Caco-2 (cell line): ENCODE measurements around the gene SH2D6. TPM values are rescaled to one million over a fixed set of nuclear protein-coding genes. Genes with fewer than 3 reads are reported as not detected.
"Not testable (repeated sequence)": the region's sequence is repeated elsewhere in the genome, so short reads cannot be mapped to it uniquely, and the experiment has no call there.

Experiments used
- BruUV-seq: library from RNA; stranded (reverse); fragments of 400-500 nt; replicated peaks from 2 replicates; lab custom pipeline; 2021; lab: Mats Ljungman, UMichigan
- CTCF ChIA-PET: fragments of 300-600 bp; sonication (Branson Sonifier 250); formaldehyde crosslinking; loops from one replicate; lab custom pipeline; 2022; ENCODE audit warnings: antibody characterized with exemption; lab: Charles Lee
- POLR2A ChIA-PET: fragments of 300-600 bp; sonication (Branson Sonifier 250); formaldehyde crosslinking; loops from one replicate; lab custom pipeline; 2022; ENCODE audit warnings: antibody characterized with exemption; lab: Charles Lee
- DNase-seq, 2 experiments: peaks; one replicate each; pipeline versions ENCODE4 v3.0.0 to v3.0.0-alpha.2; 2020 to 2022
- H3K27me3 ChIP-seq: replicated peaks from 2 replicates; pipeline ENCODE4 v1.6.0; 2011; ENCODE audit warnings: low read length; ENCODE audit not compliant: control insufficient read depth, insufficient read depth
- H3K36me3 ChIP-seq: 2 replicates; pipeline ENCODE4 v1.5.1; 2011; ENCODE audit warnings: low read length; ENCODE audit not compliant: control insufficient read depth, insufficient read depth
- H3K4me1 ChIP-seq: fragments of 250-450 bp; sonication (Bioruptor Pico); 2 replicates; pipeline ENCODE4 v1.5.1; 2020; ENCODE audit warnings: mild to moderate bottlenecking
- H3K4me3 ChIP-seq: 2 replicates; pipeline ENCODE4 v1.5.1; 2011; ENCODE audit warnings: low read depth, mild to moderate bottlenecking, control low read depth, low read length
- H3K9me3 ChIP-seq: fragments of 250-450 bp; sonication (Bioruptor Pico); 2 replicates; pipeline ENCODE4 v1.5.1; 2020; ENCODE audit warnings: mild to moderate bottlenecking, moderate library complexity
- H3K27ac Mint-ChIP-seq: one replicate; pipeline ENCODE4 v1.8.0; 2022; ENCODE audit warnings: mixed read lengths; ENCODE audit not compliant: unreplicated experiment
- H3K27me3 Mint-ChIP-seq: one replicate; pipeline ENCODE4 v1.8.0; 2022; ENCODE audit warnings: mixed read lengths; ENCODE audit not compliant: insufficient read depth, unreplicated experiment
- H3K36me3 Mint-ChIP-seq: one replicate; pipeline ENCODE4 v1.8.0; 2022; ENCODE audit warnings: mild to moderate bottlenecking, mixed read lengths; ENCODE audit not compliant: insufficient read depth, unreplicated experiment
- H3K4me1 Mint-ChIP-seq: one replicate; pipeline ENCODE4 v1.8.0; 2022; ENCODE audit warnings: low read depth, mixed read lengths; ENCODE audit not compliant: unreplicated experiment
- H3K4me3 Mint-ChIP-seq: one replicate; pipeline ENCODE4 v1.8.0; 2022; ENCODE audit warnings: mild to moderate bottlenecking, moderate library complexity, mixed read lengths; ENCODE audit not compliant: unreplicated experiment
- H3K9me3 Mint-ChIP-seq: one replicate; pipeline ENCODE4 v1.8.0; 2022; ENCODE audit warnings: mixed read lengths; ENCODE audit not compliant: unreplicated experiment
- CTCF ChIP-seq, 2 experiments: fragments of 200-600 bp in 1 of 2; IDR thresholded peaks; 1 replicate in 1 of 2; 2 replicates in 1 of 2; pipeline versions ENCODE4 v1.5.1 to v1.8.0; 2011 to 2022; ENCODE audit warnings: antibody characterized with exemption in 1 of 2, control low read depth in 1 of 2, inconsistent platforms in 1 of 2, low read depth in 1 of 2, low read length in 1 of 2, mild to moderate bottlenecking in 1 of 2, moderate library complexity in 1 of 2; ENCODE audit not compliant: insufficient read depth in 1 of 2, severe bottlenecking in 1 of 2, unreplicated experiment in 1 of 2
- intact Hi-C: fragments of 100-400 bp; cut with micrococcal nuclease; formaldehyde crosslinking; loops from one replicate; pipeline ENCODE4 v1.10.0; 2022; ENCODE audit not compliant: unreplicated experiment
- total RNA-seq: library from RNA; stranded (reverse); gene quantifications from 2 replicates; pipeline ENCODE4 v1.2.3, GENCODE V29; 2022

SH2D6 gene
- total RNA-seq, 1 experiment from 2014 or later: 0.88 TPM

GRCh38 chr2:85438201-85439024 lies 19.9 kb downstream of the SH2D6 start:
- Histone ChIP-seq H3K4me1 (peaks cover 18% of the 10 kb centered on the region), H3K4me3 (peak overlapping the region; percentile 40), H3K9me3 (no peaks in the 10 kb centered on the region), H3K27me3 (no peaks in the 10 kb centered on the region), H3K36me3 (no peaks in the 10 kb centered on the region)
- no TSS peak for BruUV-seq
- Mint-ChIP-seq H3K4me1 (peaks cover 6% of the 10 kb centered on the region), H3K27ac (no peak overlapping the region), H3K27me3 (no peaks in the 10 kb centered on the region), H3K4me3 (peak overlapping the region; percentile 73), H3K36me3 (no peaks in the 10 kb centered on the region), H3K9me3 (no peaks in the 10 kb centered on the region)
- POLR2A ChIA-PET: interaction anchor here (0.5 to 1.5 kb wide), 3 partner anchors 17 to 478 kb away, joined by 4 to 5 read pairs (median 4); no protein-coding TSS in a partner anchor
- TF ChIP-seq CTCF (IDR thresholded peaks at IDR 0.05; ENCODE audit: insufficient read depth in 1 of 2, low read depth in 1 of 2, low read length in 1 of 2, severe bottlenecking in 1 of 2, unreplicated experiment in 1 of 2): no peak
- CTCF ChIA-PET: interaction anchor here (1.0 kb wide), 2 partner anchors 114 kb away, joined by 3 to 4 read pairs; no protein-coding TSS in a partner anchor
- no peak for DNase-seq
- intact Hi-C loops: loop anchor here (1.0 kb wide), 1 partner anchor 17 kb away; no protein-coding TSS in a partner anchor

GRCh38 chr2:85439025-85439472 lies 20.5 kb downstream of the SH2D6 start:
- H3K9me3 Mint-ChIP-seq: no peaks in the 10 kb centered on the region
- BruUV-seq: no TSS peak
- H3K9me3 ChIP-seq: no peaks in the 10 kb centered on the region
- no peaks in the 10 kb centered on the region for H3K36me3 ChIP-seq
- no peak for DNase-seq
- intact Hi-C loops: no loop called here
- H3K4me3 ChIP-seq: no peak overlapping the region
- ChIA-PET CTCF (interaction anchor here (1.0 kb wide), 1 partner anchor 113 kb away, joined by 3 read pairs; no protein-coding TSS in a partner anchor), POLR2A (interaction anchor here (1.5 kb wide), 1 partner anchor 17 kb away, joined by 4 read pairs; no protein-coding TSS in a partner anchor)
- H3K27ac Mint-ChIP-seq: no peak overlapping the region
- TF ChIP-seq CTCF (IDR thresholded peaks at IDR 0.05; ENCODE audit: insufficient read depth in 1 of 2, low read depth in 1 of 2, low read length in 1 of 2, severe bottlenecking in 1 of 2, unreplicated experiment in 1 of 2): no peak
- peaks cover 6% of the 10 kb centered on the region for H3K4me1 Mint-ChIP-seq
- no peaks in the 10 kb centered on the region for H3K36me3 Mint-ChIP-seq
- H3K4me1 ChIP-seq: peaks cover 18% of the 10 kb centered on the region
- H3K27me3 Mint-ChIP-seq: no peaks in the 10 kb centered on the region
- no peak overlapping the region for H3K4me3 Mint-ChIP-seq
- H3K27me3 ChIP-seq: no peaks in the 10 kb centered on the region

GRCh38 chr2:85439569-85439968 lies 21.1 kb downstream of the SH2D6 start:
- peaks cover 18% of the 10 kb centered on the region for H3K4me1 ChIP-seq
- H3K27me3 ChIP-seq, DNase-seq, H3K4me3 Mint-ChIP-seq, H3K4me3 ChIP-seq, H3K36me3 ChIP-seq, H3K9me3 Mint-ChIP-seq, H3K27ac Mint-ChIP-seq, intact Hi-C loops, H3K4me1 Mint-ChIP-seq, H3K9me3 ChIP-seq, H3K27me3 Mint-ChIP-seq, H3K36me3 Mint-ChIP-seq, BruUV-seq: not testable (repeated sequence)
- CTCF ChIA-PET: interaction anchor here (1.0 kb wide), 1 partner anchor 113 kb away, joined by 3 read pairs; no protein-coding TSS in a partner anchor
- POLR2A ChIA-PET: interaction anchor here (1.5 kb wide), 1 partner anchor 18 kb away, joined by 4 read pairs; no protein-coding TSS in a partner anchor
